ENCODE data around the gene CDHR3. TPM values are rescaled to one million over a fixed set of nuclear protein-coding genes. Genes with fewer than 3 reads are reported as not detected.

Gene CDHR3
- total and polyA plus RNA-seq, 9 of the 15 experiments (the other 6 are each of a cell fraction or from before 2014, with no cell fraction given), result 0.03 to 0.66 (median 0.24) TPM; not detected in 1

- H4K20me1 ChIP-seq (replicated peaks; ENCODE audit: control insufficient read depth, insufficient read depth, low read length), result no peaks in the 10 kb centered on the region
Measured at GRCh38 chr7:105974471-105974870, 11.4 kb downstream of the CDHR3 start.

More at GRCh38 chr7:105974471-105974870, 11.4 kb downstream of the CDHR3 start:
- intact Hi-C loops (cut with micrococcal nuclease), result no loop called here
- TF ChIP-seq ZNF518B (CRISPR knock-in tag; IDR thresholded peaks at IDR 0.05), result no peak
- TF ChIP-seq ZNF644 (tag; IDR thresholded peaks at IDR 0.05; ENCODE audit: low read depth), result no peak
- TF ChIP-seq SLC30A9 (CRISPR knock-in tag; IDR thresholded peaks at IDR 0.05), result no peak
- no peak for TF ChIP-seq ZNF699 (CRISPR knock-in tag; IDR thresholded peaks at IDR 0.05; ENCODE audit: insufficient replicate concordance)
- TF ChIP-seq PYGO2 (tag; IDR thresholded peaks at IDR 0.05), result no peak
- no peak for TF ChIP-seq ZNF609 (CRISPR knock-in tag; IDR thresholded peaks at IDR 0.05; ENCODE audit: borderline replicate concordance)
- ATAC-seq, result no peak
- Histone ChIP-seq H3K9me1 (ENCODE audit: control insufficient read depth, insufficient read depth, low read length) (no peaks in the 10 kb centered on the region), H2AFZ (ENCODE audit: low read depth, low read length) (no peak overlapping the region), H3K36me3 (ENCODE audit: control insufficient read depth, insufficient read depth, low read length) (no peaks in the 10 kb centered on the region), H3K4me1 (replicated peaks in 1 of 2; ENCODE audit: control insufficient read depth in 2 of 2, insufficient read depth in 2 of 2, low read length in 2 of 2) (no peaks in the 10 kb centered on the region), H3K27ac (ENCODE audit: extremely low read depth, low read depth, low read length) (no peak overlapping the region), H3K79me2 (ENCODE audit: control insufficient read depth, insufficient read depth, low read length) (no peaks in the 10 kb centered on the region), H3K4me3 (no peak overlapping the region), H3K27me3 (ENCODE audit: control insufficient read depth in 2 of 2, insufficient read depth in 2 of 2, low read length in 2 of 2) (peaks cover 26 to 55% of the 10 kb centered on the region in 2 experiments), H3K9ac (ENCODE audit: insufficient read depth in 1 of 2, low read depth in 2 of 2, low read length in 2 of 2) (no peak overlapping the region), H3K4me2 (ENCODE audit: insufficient read depth, low read length) (no peak overlapping the region), H3K9me3 (replicated peaks; ENCODE audit: control insufficient read depth, insufficient read depth, low read depth, low read length) (no peaks in the 10 kb centered on the region)
- BruUV-seq (replicated peaks), result no TSS peak
- 2% methylated on average over 5 of the region's 5 CpGs for WGBS (ENCODE audit: insufficient coverage, low coverage, missing lambda C conversion rate)
- ChIA-PET CTCF (ENCODE audit: low intra/inter-chr PET ratio) (no interaction called here), POLR2A (interaction anchor here (0.6 kb wide), 1 partner anchor 197 kb away, joined by 3 read pairs; no protein-coding TSS in a partner anchor)
- in situ Hi-C loops (cut with MboI), result no loop called here
- no peak for DNase-seq (ENCODE audit: extremely low read depth in 1 of 4, low spot score in 3 of 4)
- no peak for FAIRE-seq

Measured in K562 (cell line).